MM.1S (cell line): Measurements from ENCODE around the gene UBE2R2.

Experiments
- DNase-seq: peaks from one replicate; pipeline ENCODE4 v3.0.0-alpha.2; 2015
- H2AFZ ChIP-seq: fragments of 300-600 bp; sonication (generic); 2 replicates; pipeline ENCODE4 v1.6.0; 2016; ENCODE audit warnings: antibody characterized with exemption, low read length
- H3F3A ChIP-seq: fragments of 300-600 bp; sonication (generic); 2 replicates; pipeline ENCODE4 v1.6.1; 2016; ENCODE audit warnings: mild to moderate bottlenecking, antibody characterized with exemption, low read length, moderate library complexity, mixed read lengths; ENCODE audit not compliant: insufficient read depth
- H3K27ac ChIP-seq: fragments of 300-600 bp; sonication (generic); 2 replicates; pipeline ENCODE4 v1.5.1; 2016; ENCODE audit warnings: mild to moderate bottlenecking, low read length
- H3K27me3 ChIP-seq: fragments of 300-600 bp; sonication (generic); replicated peaks from 2 replicates; pipeline ENCODE4 v1.6.0; 2016; ENCODE audit warnings: low read length; ENCODE audit not compliant: insufficient read depth
- H3K36me3 ChIP-seq: fragments of 300-600 bp; sonication (generic); replicated peaks from 2 replicates; pipeline ENCODE4 v1.6.1; 2016; ENCODE audit warnings: mild to moderate bottlenecking, low read length, mixed read lengths; ENCODE audit not compliant: insufficient read depth
- H3K4me1 ChIP-seq: fragments of 300-600 bp; sonication (generic); 2 replicates; pipeline ENCODE4 v1.6.1; 2016; ENCODE audit warnings: low read length, mixed read lengths
- H3K4me2 ChIP-seq: fragments of 300-600 bp; sonication (generic); 2 replicates; pipeline ENCODE4 v1.6.0; 2016; ENCODE audit warnings: low read depth, low read length
- H3K4me3 ChIP-seq: fragments of 300-600 bp; sonication (generic); 2 replicates; pipeline ENCODE4 v1.5.1; 2016; ENCODE audit warnings: low read length, mixed read lengths
- H3K79me2 ChIP-seq: fragments of 300-600 bp; sonication (generic); 2 replicates; pipeline ENCODE4 v1.6.1; 2016; ENCODE audit warnings: mixed run types, low read length, mixed read lengths
- H3K9ac ChIP-seq: fragments of 300-600 bp; sonication (generic); 2 replicates; pipeline ENCODE4 v1.6.1; 2016; ENCODE audit warnings: low read length, mixed read lengths
- H3K9me2 ChIP-seq: fragments of 300-600 bp; sonication (generic); replicated peaks from 2 replicates; pipeline ENCODE4 v1.6.1; 2016; ENCODE audit warnings: mild to moderate bottlenecking, low read length, mixed read lengths; ENCODE audit not compliant: insufficient read depth
- H3K9me3 ChIP-seq: fragments of 300-600 bp; sonication (generic); replicated peaks from 2 replicates; pipeline ENCODE4 v1.6.1; 2016; ENCODE audit warnings: mild to moderate bottlenecking, low read length, mixed read lengths; ENCODE audit not compliant: insufficient read depth
- H4K20me1 ChIP-seq: fragments of 300-600 bp; sonication (generic); 2 replicates; pipeline ENCODE4 v1.6.1; 2016; ENCODE audit warnings: mild to moderate bottlenecking, low read length, moderate library complexity, mixed read lengths; ENCODE audit not compliant: insufficient read depth
- CTCF ChIP-seq: fragments of 300-600 bp; sonication (generic); IDR thresholded peaks from 2 replicates; pipeline ENCODE4 v1.5.1; 2016; ENCODE audit warnings: antibody characterized with exemption, low read length, mixed read lengths
- EZH2 ChIP-seq: fragments of 300-600 bp; sonication (generic); optimal IDR thresholded peaks from 2 replicates; pipeline ENCODE3; 2017; ENCODE audit warnings: low read depth, mild to moderate bottlenecking, antibody characterized with exemption, low read length, mixed read lengths
- EZH2phosphoT487 ChIP-seq: fragments of 300-600 bp; sonication (generic); IDR thresholded peaks from 2 replicates; pipeline ENCODE4 v1.6.1; 2018; ENCODE audit warnings: antibody characterized with exemption, low read length

UBE2R2 gene

GRCh38 chr9:33926746-33927485, 110.0 kb downstream of the UBE2R2 start:
- H3K36me3 ChIP-seq, result 0 out of 2 replicates have a peak, but pooled peaks cover 9% of the 10 kb centered on the region

GRCh38 chr9:33927694-33928093, 110.7 kb downstream of the UBE2R2 start:
- Histone ChIP-seq H2AFZ (no peak overlapping the region), H3K79me2 (peaks cover 19% of the 10 kb centered on the region), H4K20me1 (no peaks in the 10 kb centered on the region), H3K27ac (no peak overlapping the region), H3F3A (no peaks in the 10 kb centered on the region; the same call in 1 of the 2 replicates), H3K9me3 (no peaks in the 10 kb centered on the region), H3K27me3 (no peaks in the 10 kb centered on the region), H3K9me2 (no peaks in the 10 kb centered on the region), H3K36me3 (peaks cover 10% of the 10 kb centered on the region; the same call in 1 of the 2 replicates), H3K4me2 (no peak overlapping the region), H3K9ac (no peak overlapping the region), H3K4me1 (no peaks in the 10 kb centered on the region), H3K4me3 (no peak overlapping the region)
- no peak for TF ChIP-seq EZH2
- TF ChIP-seq CTCF, result no peak
- no peak for TF ChIP-seq EZH2phosphoT487
- DNase-seq, result no peak

More at GRCh38 chr9:33926746-33927485, 110.0 kb downstream of the UBE2R2 start:
- no peak overlapping the region for H3K27ac ChIP-seq
- no peak overlapping the region for H2AFZ ChIP-seq
- no peaks in the 10 kb centered on the region for H3K27me3 ChIP-seq
- H3K4me2 ChIP-seq, result no peak overlapping the region
- no peaks in the 10 kb centered on the region for H3F3A ChIP-seq
- H3K9me2 ChIP-seq, result no peaks in the 10 kb centered on the region
- TF ChIP-seq EZH2phosphoT487, result no peak
- TF ChIP-seq EZH2, result no peak
- TF ChIP-seq CTCF, result no peak
- no peaks in the 10 kb centered on the region for H4K20me1 ChIP-seq
- H3K4me1 ChIP-seq, result no peaks in the 10 kb centered on the region
- no peaks in the 10 kb centered on the region for H3K9me3 ChIP-seq
- no peak for DNase-seq
- peaks cover 19% of the 10 kb centered on the region for H3K79me2 ChIP-seq
- H3K4me3 ChIP-seq, result no peak overlapping the region
- H3K9ac ChIP-seq, result no peak overlapping the region

- Histone ChIP-seq H3K4me3 (no peak overlapping the region), H3K9me3 (no peaks in the 10 kb centered on the region), H3K36me3 (peaks cover 18% of the 10 kb centered on the region; the same call in 1 of the 2 replicates), H3K9ac (no peak overlapping the region), H3K79me2 (peaks cover 29% of the 10 kb centered on the region), H3K27ac (no peak overlapping the region), H4K20me1 (no peaks in the 10 kb centered on the region; the same call in 1 of the 2 replicates), H3K4me2 (no peak overlapping the region), H3F3A (no peaks in the 10 kb centered on the region; the same call in 1 of the 2 replicates), H3K27me3 (no peaks in the 10 kb centered on the region), H3K9me2 (no peaks in the 10 kb centered on the region), H3K4me1 (no peaks in the 10 kb centered on the region), H2AFZ (no peak overlapping the region)
- TF ChIP-seq CTCF (no peak), EZH2phosphoT487 (no peak), EZH2 (no peak)
- DNase-seq, result no peak
These were observed 114.4 kb downstream of the UBE2R2 start for GRCh38 chr9:33931326-33931725.
